ENCODE results near the gene STAT5A. TPM values are rescaled to one million over a fixed set of nuclear protein-coding genes. Genes with fewer than 3 reads are reported as not detected.

Gene STAT5A
- total RNA-seq, 4 donors from 2014 or later, result 11.2 to 80.0 (median 34.5) TPM

- TF ChIP-seq CTCF (IDR thresholded peaks at IDR 0.05) (no peak), POLR2A (IDR thresholded peaks at IDR 0.05) (no peak)
- no peaks in the 10 kb centered on the region for H3K36me3 ChIP-seq
- H3K4me3 ChIP-seq, result no peak overlapping the region
- no peaks in the 10 kb centered on the region for H3K9me3 ChIP-seq
- H3K4me1 ChIP-seq, result peaks cover 0 to 34% (median under 1%) of the 10 kb centered on the region in 4 donors
- H3K27ac ChIP-seq, result peak overlapping the region in 1 of 4 donors; percentile 51
- no peaks in the 10 kb centered on the region for H3K27me3 ChIP-seq
- DNase-seq, result no peak
These were observed 16.6 kb upstream of the STAT5A start for GRCh38 chr17:42271779-42272035.

GRCh38 chr17:42272162-42272907 is 16.0 kb upstream of the STAT5A start:
- peaks cover 0 to 34% (median 3%) of the 10 kb centered on the region in 4 donors for H3K4me1 ChIP-seq
- H3K4me3 ChIP-seq, result no peak overlapping the region
- DNase-seq, result no peak
- H3K27me3 ChIP-seq, result no peaks in the 10 kb centered on the region
- TF ChIP-seq POLR2A (IDR thresholded peaks at IDR 0.05) (no peak), CTCF (IDR thresholded peaks at IDR 0.05) (no peak)
- H3K27ac ChIP-seq, result peak overlapping the region in 1 of 4 donors; percentile 51
- no peaks in the 10 kb centered on the region for H3K36me3 ChIP-seq
- H3K9me3 ChIP-seq, result no peaks in the 10 kb centered on the region

- Histone ChIP-seq H3K27ac (no peak overlapping the region), H3K36me3 (no peaks in the 10 kb centered on the region), H3K27me3 (no peaks in the 10 kb centered on the region), H3K4me3 (no peak overlapping the region), H3K4me1 (peaks cover 0 to 34% (median 4%) of the 10 kb centered on the region in 4 donors), H3K9me3 (no peaks in the 10 kb centered on the region)
- TF ChIP-seq POLR2A (IDR thresholded peaks at IDR 0.05), result no peak
- no peak for TF ChIP-seq CTCF (IDR thresholded peaks at IDR 0.05)
- no peak for DNase-seq
These were observed 14.6 kb upstream of the STAT5A start for GRCh38 chr17:42273474-42274252.

GRCh38 chr17:42274253-42274542 is 14.1 kb upstream of the STAT5A start:
- Histone ChIP-seq H3K4me1 (peaks cover 0 to 34% (median 4%) of the 10 kb centered on the region in 4 donors), H3K36me3 (no peaks in the 10 kb centered on the region), H3K27ac (peak overlapping the region in 1 of 4 donors; percentile 87), H3K9me3 (no peaks in the 10 kb centered on the region), H3K27me3 (no peaks in the 10 kb centered on the region), H3K4me3 (peak overlapping the region in 1 of 4 donors; percentile 94)
- TF ChIP-seq CTCF (IDR thresholded peaks at IDR 0.05) (no peak), POLR2A (IDR thresholded peaks at IDR 0.05) (no peak)
- no peak for DNase-seq

- Histone ChIP-seq H3K36me3 (no peaks in the 10 kb centered on the region), H3K4me3 (peak overlapping the region; percentile 88 to 98 (median 96)), H3K27ac (peak overlapping the region; percentile 87 to 94 (median 94)), H3K27me3 (no peaks in the 10 kb centered on the region), H3K9me3 (no peaks in the 10 kb centered on the region), H3K4me1 (peaks cover 0 to 29% (median 4%) of the 10 kb centered on the region in 4 donors)
- no peak for DNase-seq
- no peak for TF ChIP-seq POLR2A (IDR thresholded peaks at IDR 0.05)
These were observed 13.3 kb upstream of the STAT5A start for GRCh38 chr17:42274812-42275526.
